Tibial artery (tissue), 4 donors: ENCODE data around the gene TOMM7.
"Not testable (repeated sequence)": the region's sequence is repeated elsewhere in the genome, so short reads cannot be mapped to it uniquely, and the experiment has no call there.

Source experiments
- DNase-seq, 2 donors: peaks; one replicate each; pipeline ENCODE4 v3.0.0-alpha.2; 2019
- H3K27ac ChIP-seq, 2 donors: fragments of 200-600 bp; sonication (generic) in 1 of 2; 1 replicate in 1 of 2; 2 replicates in 1 of 2; pipeline ENCODE4 v1.5.1; 2018 to 2019; ENCODE audit warnings: mild to moderate bottlenecking in 1 of 2
- H3K27me3 ChIP-seq, 2 donors: fragments of 200-600 bp; sonication (generic) in 1 of 2; one replicate each; pipeline versions ENCODE4 v1.5.1 to v1.6.0; 2016 to 2019
- H3K36me3 ChIP-seq, 3 donors: fragments of 200-600 bp; sonication (generic) in 2 of 3; one replicate each; pipeline ENCODE4 v1.5.1; 2016 to 2019; ENCODE audit warnings: mild to moderate bottlenecking in 2 of 3
- H3K4me1 ChIP-seq, 4 donors: fragments of 200-600 bp; sonication (generic) in 2 of 4; 1 replicate in 3 of 4; 2 replicates in 1 of 4; pipeline ENCODE4 v1.5.1; 2016 to 2019
- H3K4me3 ChIP-seq, 2 donors: fragments of 200-600 bp; sonication (generic) in 1 of 2; 1 replicate in 1 of 2; 2 replicates in 1 of 2; pipeline ENCODE4 v1.5.1; 2018 to 2019; ENCODE audit warnings: mild to moderate bottlenecking in 2 of 2
- H3K9me3 ChIP-seq, 3 donors: fragments of 200-600 bp; sonication (generic) in 1 of 3; one replicate each; pipeline ENCODE4 v1.5.1; 2016 to 2019
- CTCF ChIP-seq, 2 experiments: fragments of 200-600 bp in 1 of 2; fragments of 450-650 bp in 1 of 2; IDR thresholded peaks; one replicate each; pipeline ENCODE4 v1.5.1; 2017 to 2019; ENCODE audit warnings: antibody characterized with exemption in 2 of 2, mild to moderate bottlenecking in 1 of 2, moderate library complexity in 1 of 2
- intact Hi-C: fragments of 100-400 bp; cut with DNase I; formaldehyde crosslinking; loops from one replicate; pipeline ENCODE4 v1.15.0; 2023; ENCODE audit warnings: low total_unique reads

Gene TOMM7

GRCh38 chr7:22801912-22802311 is 20.7 kb downstream of the TOMM7 start:
- DNase-seq: no peak
- no peaks in the 10 kb centered on the region for H3K27me3 ChIP-seq
- no peak overlapping the region for H3K27ac ChIP-seq
- no peak for TF ChIP-seq CTCF (IDR thresholded peaks at IDR 0.05)
- H3K4me3 ChIP-seq: no peak overlapping the region
- no peaks in the 10 kb centered on the region for H3K36me3 ChIP-seq
- H3K4me1 ChIP-seq: no peaks in the 10 kb centered on the region
- no peaks in the 10 kb centered on the region for H3K9me3 ChIP-seq
- intact Hi-C loops: no loop called here

- Histone ChIP-seq H3K4me3 (no peak overlapping the region), H3K9me3 (no peaks in the 10 kb centered on the region), H3K4me1 (no peaks in the 10 kb centered on the region), H3K27ac (no peak overlapping the region), H3K36me3 (no peaks in the 10 kb centered on the region), H3K27me3 (no peaks in the 10 kb centered on the region)
- intact Hi-C loops: no loop called here
- no peak for TF ChIP-seq CTCF (IDR thresholded peaks at IDR 0.05)
- DNase-seq: no peak
Measured at GRCh38 chr7:22799633-22800032, 23.0 kb downstream of the TOMM7 start.

DNA sequence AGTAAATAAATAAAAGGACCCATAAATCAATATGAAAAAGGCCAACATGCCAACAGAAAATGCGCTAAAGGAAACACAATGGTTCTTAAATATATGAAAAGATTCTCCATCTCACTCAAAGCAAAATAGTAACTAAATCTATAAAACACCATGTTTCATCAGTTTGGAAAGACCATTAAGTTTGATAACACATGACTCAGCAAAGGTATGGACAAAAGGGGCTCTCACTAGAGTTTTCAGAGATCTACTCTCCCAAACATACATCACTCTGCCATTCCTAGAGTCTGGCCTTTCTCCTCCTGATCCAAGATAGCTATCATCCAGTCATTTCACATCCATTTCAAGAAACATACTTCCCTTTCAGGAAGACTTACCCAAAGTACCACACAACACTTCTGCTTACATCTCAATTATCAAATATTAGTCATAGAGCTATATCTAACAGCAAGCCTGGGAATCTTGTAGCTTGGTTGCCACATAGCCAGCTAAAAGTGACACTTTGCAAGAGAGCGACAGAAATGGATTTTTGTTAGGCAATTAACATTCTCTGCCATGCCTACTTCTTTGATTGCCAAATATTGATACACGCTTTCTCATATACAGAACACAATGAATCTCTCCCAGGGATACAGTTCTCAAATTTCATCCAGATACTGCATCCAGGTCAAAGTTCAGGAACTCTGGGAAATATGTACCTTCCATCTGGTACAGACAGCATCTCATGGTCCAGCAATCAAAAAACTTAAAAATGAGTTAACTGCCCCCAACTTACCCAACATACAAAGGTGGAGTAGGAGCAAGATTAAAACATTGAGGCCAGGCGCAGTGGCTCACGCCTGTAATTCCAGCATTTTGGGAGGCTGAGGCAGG is 28.8 kb downstream of the TOMM7 start:
- Histone ChIP-seq H3K27me3 (no peaks in the 10 kb centered on the region), H3K4me3 (no peak overlapping the region), H3K4me1 (peaks cover 0 to 8% (median 1%) of the 10 kb centered on the region in 4 donors), H3K27ac (no peak overlapping the region), H3K9me3 (no peaks in the 10 kb centered on the region), H3K36me3 (no peaks in the 10 kb centered on the region)
- no peak for TF ChIP-seq CTCF (IDR thresholded peaks at IDR 0.05)
- DNase-seq: no peak
- intact Hi-C loops: no loop called here

DNA sequence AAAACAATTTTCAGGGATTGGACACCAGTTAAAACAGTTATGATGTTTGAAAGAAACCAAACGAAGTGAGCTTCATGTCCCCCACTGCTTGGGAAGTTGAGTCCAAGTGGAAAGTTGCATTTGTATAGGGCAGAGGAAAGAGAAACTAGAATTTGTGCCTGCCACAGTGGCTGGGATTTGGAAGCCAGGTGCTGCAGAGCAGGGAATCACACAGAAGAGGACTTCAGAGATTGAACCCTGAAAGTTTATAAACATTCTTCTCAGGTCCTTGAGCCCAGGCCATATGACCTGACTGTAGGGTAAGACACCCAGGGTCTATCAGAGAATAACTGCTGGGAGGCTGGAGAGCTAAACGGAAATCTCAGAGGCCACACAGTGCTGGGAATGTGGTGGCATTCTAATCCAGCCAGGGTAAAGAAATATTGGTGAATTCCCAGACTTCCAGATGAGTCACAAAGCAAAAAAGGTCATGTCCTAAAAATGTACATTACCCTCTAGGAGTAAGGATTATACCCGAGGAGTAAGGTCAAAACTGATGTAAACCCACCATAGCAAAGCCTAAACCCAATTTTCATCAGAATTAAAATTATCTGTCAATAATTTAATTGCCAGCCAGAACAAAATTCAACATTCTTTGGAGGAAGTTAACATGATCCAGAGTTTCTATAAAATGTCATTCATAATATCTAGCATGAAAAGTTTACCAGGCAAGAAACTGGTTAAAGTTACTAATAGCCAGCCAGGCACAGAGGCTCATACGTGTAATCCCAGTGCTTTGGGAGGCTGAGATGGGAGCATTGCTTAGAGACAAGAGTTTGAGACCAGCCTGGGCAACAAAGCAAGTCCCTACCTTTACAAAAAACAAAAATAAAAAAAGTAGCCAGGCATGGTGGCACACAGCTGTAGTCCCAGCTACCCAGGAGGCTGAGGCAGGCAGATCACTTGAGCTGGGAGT is 31.2 kb downstream of the TOMM7 start:
- Histone ChIP-seq H3K27me3 (no peaks in the 10 kb centered on the region), H3K4me3 (no peak overlapping the region), H3K36me3 (no peaks in the 10 kb centered on the region), H3K27ac (no peak overlapping the region), H3K9me3 (no peaks in the 10 kb centered on the region), H3K4me1 (peaks cover 0 to 8% (median 1%) of the 10 kb centered on the region in 4 donors)
- DNase-seq: no peak
- TF ChIP-seq CTCF (IDR thresholded peaks at IDR 0.05): no peak
- intact Hi-C loops: no loop called here

DNA sequence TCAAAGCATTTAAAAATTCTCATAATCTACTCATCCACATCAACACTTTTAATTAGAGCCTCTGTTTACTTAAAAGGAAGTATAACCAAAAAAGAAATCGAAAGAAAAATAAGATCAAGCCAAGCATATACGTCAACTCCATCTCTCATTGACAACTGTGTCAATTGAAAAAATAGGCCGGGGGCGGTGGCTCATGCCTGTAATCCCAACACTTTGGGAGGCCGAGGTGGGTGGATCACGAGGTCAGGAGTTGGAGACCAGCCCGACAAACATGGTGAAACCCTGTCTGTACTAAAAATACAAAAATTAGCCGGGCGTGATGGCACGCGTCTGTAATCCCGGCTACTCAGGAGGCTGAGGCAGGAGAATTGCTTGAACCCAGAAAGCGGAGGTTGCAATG is 32.0 kb downstream of the TOMM7 start:
- H3K9me3 ChIP-seq, DNase-seq, H3K36me3 ChIP-seq, H3K4me1 ChIP-seq, H3K4me3 ChIP-seq, H3K27me3 ChIP-seq, H3K27ac ChIP-seq, intact Hi-C loops: not testable (repeated sequence)

GRCh38 chr7:22787951-22788350 is 34.7 kb downstream of the TOMM7 start:
- Histone ChIP-seq H3K4me1 (peaks cover 0 to 8% (median 1%) of the 10 kb centered on the region in 4 donors), H3K27ac (no peak overlapping the region), H3K9me3 (no peaks in the 10 kb centered on the region), H3K27me3 (no peaks in the 10 kb centered on the region), H3K36me3 (no peaks in the 10 kb centered on the region), H3K4me3 (no peak overlapping the region)
- intact Hi-C loops: loop anchor here (5.0 kb wide), 1 partner anchor 236 kb away; no protein-coding TSS in a partner anchor
- no peak for TF ChIP-seq CTCF (IDR thresholded peaks at IDR 0.05)
- DNase-seq: no peak
